ENCODE results near the gene DBF4B. TPM values are rescaled to one million over a fixed set of nuclear protein-coding genes. Genes with fewer than 3 reads are reported as not detected.

The DBF4B gene
- total RNA-seq, 2 donors from 2014 or later: 31.1 to 44.9 TPM

DNA sequence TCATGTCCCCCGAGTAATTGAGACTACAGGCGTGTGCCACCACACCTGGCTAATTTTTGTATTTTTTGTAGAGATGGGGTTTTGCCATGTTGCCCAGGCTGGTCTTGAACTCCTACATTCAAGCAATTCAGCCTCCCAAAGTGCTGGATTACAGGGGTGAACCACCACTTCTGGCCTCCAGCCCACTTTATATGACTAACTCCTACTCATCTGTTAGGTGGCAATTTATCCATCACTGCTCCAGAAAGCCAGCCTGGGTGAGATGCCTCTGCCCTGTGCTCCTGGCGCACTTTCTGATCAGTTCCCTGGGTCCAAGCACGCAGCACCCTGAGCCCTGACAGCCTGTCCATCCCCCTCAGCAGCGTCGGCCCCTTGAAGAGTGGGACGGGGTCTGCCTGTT lies 79.7 kb downstream of the DBF4B start:
- no peak overlapping the region for H3K4me3 ChIP-seq (ENCODE audit: low read length)
- Mint-ChIP-seq H3K9me3 (no peaks in the 10 kb centered on the region), H3K4me1 (no peaks in the 10 kb centered on the region), H3K36me3 (ENCODE audit: low read depth) (no peaks in the 10 kb centered on the region), H3K27me3 (ENCODE audit: insufficient read depth) (no peaks in the 10 kb centered on the region), H3K4me3 (no peak overlapping the region), H3K27ac (no peak overlapping the region)
- H3K9me3 ChIP-seq (ENCODE audit: control insufficient read depth, low read length): no peaks in the 10 kb centered on the region
- H3K9ac ChIP-seq (ENCODE audit: extremely low read depth, low read length, poor library complexity, severe bottlenecking): no peak overlapping the region
- no peaks in the 10 kb centered on the region for H3K36me3 ChIP-seq (ENCODE audit: control insufficient read depth, insufficient read depth, low read length)
- TF ChIP-seq, protein P1, sequence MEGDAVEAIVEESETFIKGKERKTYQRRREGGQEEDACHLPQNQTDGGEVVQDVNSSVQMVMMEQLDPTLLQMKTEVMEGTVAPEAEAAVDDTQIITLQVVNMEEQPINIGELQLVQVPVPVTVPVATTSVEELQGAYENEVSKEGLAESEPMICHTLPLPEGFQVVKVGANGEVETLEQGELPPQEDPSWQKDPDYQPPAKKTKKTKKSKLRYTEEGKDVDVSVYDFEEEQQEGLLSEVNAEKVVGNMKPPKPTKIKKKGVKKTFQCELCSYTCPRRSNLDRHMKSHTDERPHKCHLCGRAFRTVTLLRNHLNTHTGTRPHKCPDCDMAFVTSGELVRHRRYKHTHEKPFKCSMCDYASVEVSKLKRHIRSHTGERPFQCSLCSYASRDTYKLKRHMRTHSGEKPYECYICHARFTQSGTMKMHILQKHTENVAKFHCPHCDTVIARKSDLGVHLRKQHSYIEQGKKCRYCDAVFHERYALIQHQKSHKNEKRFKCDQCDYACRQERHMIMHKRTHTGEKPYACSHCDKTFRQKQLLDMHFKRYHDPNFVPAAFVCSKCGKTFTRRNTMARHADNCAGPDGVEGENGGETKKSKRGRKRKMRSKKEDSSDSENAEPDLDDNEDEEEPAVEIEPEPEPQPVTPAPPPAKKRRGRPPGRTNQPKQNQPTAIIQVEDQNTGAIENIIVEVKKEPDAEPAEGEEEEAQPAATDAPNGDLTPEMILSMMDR (conservative IDR thresholded peaks at IDR 0.05): no peak
- no peaks in the 10 kb centered on the region for H3K4me1 ChIP-seq (ENCODE audit: control insufficient read depth, insufficient read depth, low read length)
- H3K27me3 ChIP-seq (ENCODE audit: control insufficient read depth, insufficient read depth, low read length, poor library complexity, severe bottlenecking): no peaks in the 10 kb centered on the region
- 87% methylated on average over 7 of the region's 7 CpGs; no CpG with 5 or more reads in 1 of the 2 experiments for WGBS, 2 experiments (ENCODE audit: insufficient coverage in 1 of 2, insufficient read length in 1 of 2)
- H3K27ac ChIP-seq (ENCODE audit: low read depth, low read length): no peak overlapping the region
- peak; percentile 45 for DNase-seq

DNA sequence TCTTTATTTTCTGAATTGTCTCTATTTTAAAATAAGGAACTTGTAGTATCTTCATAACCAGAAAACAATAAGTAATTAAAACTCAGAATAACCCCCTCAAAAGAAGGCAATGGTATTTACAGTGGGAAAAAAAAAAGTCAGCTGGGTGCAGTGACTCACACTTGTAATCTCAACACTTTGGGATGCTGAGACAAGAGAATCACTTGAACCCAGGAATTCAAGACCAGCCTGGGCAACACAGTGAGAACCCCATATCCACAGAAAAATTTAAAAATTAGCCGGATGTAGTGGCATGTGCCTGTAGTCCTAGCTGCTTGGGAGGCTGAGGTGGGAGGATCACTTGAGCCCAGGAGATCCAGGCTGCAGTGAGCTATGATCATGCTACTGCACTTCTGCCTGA lies 83.8 kb downstream of the DBF4B start:
- H3K9ac ChIP-seq (ENCODE audit: extremely low read depth, low read length, poor library complexity, severe bottlenecking): no peak overlapping the region
- Mint-ChIP-seq H3K27me3 (ENCODE audit: insufficient read depth) (no peaks in the 10 kb centered on the region), H3K4me1 (peaks cover 7% of the 10 kb centered on the region), H3K9me3 (no peaks in the 10 kb centered on the region), H3K4me3 (no peak overlapping the region), H3K36me3 (ENCODE audit: low read depth) (peaks cover 1% of the 10 kb centered on the region), H3K27ac (no peak overlapping the region)
- no peak for DNase-seq
- H3K36me3 ChIP-seq (ENCODE audit: control insufficient read depth, insufficient read depth, low read length): peaks cover under 1% of the 10 kb centered on the region
- H3K4me3 ChIP-seq (ENCODE audit: low read length): no peak overlapping the region
- no peaks in the 10 kb centered on the region for H3K9me3 ChIP-seq (ENCODE audit: control insufficient read depth, low read length)
- no peak overlapping the region for H3K27ac ChIP-seq (ENCODE audit: low read depth, low read length)
- TF ChIP-seq, protein P1 (conservative IDR thresholded peaks at IDR 0.05): no peak
- no peaks in the 10 kb centered on the region for H3K27me3 ChIP-seq (ENCODE audit: control insufficient read depth, insufficient read depth, low read length, poor library complexity, severe bottlenecking)
- H3K4me1 ChIP-seq (ENCODE audit: control insufficient read depth, insufficient read depth, low read length): no peaks in the 10 kb centered on the region
- 79 to 100% methylated on average over 1 of the region's 1 CpG for WGBS, 2 experiments (ENCODE audit: insufficient coverage in 1 of 2, insufficient read length in 1 of 2)

DNA sequence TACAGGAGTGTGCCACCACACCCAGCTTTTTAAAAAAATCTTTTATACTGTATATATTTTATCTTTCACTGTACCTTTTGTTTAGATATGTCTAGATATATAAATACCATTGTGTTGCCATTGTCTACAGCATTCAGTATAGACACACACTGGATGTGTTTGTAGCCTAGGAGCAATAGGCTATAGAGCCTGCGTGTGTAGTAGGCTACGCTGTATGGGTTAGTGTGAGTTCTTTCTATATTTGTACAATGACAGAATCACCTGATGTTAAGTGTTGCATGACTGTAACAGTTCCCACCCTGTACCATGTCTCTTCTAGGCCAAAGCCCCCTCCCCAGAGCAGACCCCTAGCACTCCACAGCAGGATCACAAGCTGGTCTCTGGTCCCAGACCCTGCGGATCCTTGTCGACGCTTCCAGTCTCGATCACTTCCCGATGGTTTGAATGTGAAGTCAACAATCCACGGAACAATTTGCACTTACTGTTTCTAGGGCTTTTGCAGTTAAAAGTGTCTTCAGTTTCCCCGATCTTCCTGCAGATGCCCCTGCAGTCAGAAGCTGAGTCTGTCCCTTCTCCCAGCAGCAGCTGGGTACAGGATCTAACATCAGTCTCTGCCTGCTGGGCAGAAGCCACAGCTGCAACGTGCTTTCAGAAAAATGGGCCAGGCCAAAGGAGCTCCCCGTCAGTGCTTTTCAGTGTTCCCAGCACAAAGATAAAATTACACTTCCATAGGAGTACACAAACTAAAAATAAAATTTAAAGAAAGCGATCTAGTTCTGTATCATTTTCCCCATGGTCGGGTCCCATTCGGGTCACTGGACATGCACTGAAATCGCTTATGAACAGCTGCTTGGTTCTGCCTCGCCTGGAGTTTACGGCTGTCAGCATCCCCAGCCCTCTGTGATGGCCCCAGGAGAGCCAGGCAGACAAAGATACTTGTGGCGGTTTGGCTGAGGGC lies 85.7 kb downstream of the DBF4B start:
- H3K27me3 ChIP-seq (ENCODE audit: control insufficient read depth, insufficient read depth, low read length, poor library complexity, severe bottlenecking): no peaks in the 10 kb centered on the region
- no peak overlapping the region for H3K9ac ChIP-seq (ENCODE audit: extremely low read depth, low read length, poor library complexity, severe bottlenecking)
- Mint-ChIP-seq H3K27me3 (ENCODE audit: insufficient read depth) (no peaks in the 10 kb centered on the region), H3K27ac (peak overlapping the region; percentile 58), H3K4me1 (peaks cover 7% of the 10 kb centered on the region), H3K36me3 (ENCODE audit: low read depth) (peaks cover 8% of the 10 kb centered on the region), H3K9me3 (no peaks in the 10 kb centered on the region), H3K4me3 (no peak overlapping the region)
- TF ChIP-seq, protein P1 (conservative IDR thresholded peaks at IDR 0.05): no peak
- WGBS, 2 experiments (ENCODE audit: insufficient coverage in 1 of 2, insufficient read length in 1 of 2): 91% methylated on average over 10 to 18 of the region's 18 CpGs
- H3K4me1 ChIP-seq (ENCODE audit: control insufficient read depth, insufficient read depth, low read length): no peaks in the 10 kb centered on the region
- H3K27ac ChIP-seq (ENCODE audit: low read depth, low read length): peak overlapping the region; percentile 87
- H3K9me3 ChIP-seq (ENCODE audit: control insufficient read depth, low read length): no peaks in the 10 kb centered on the region
- DNase-seq: peak; percentile 56
- no peak overlapping the region for H3K4me3 ChIP-seq (ENCODE audit: low read length)
- H3K36me3 ChIP-seq (ENCODE audit: control insufficient read depth, insufficient read depth, low read length): peaks cover 17% of the 10 kb centered on the region

All from endodermal cell (in vitro differentiated cells).